ENCODE data around the gene CNPPD1.

CNPPD1 gene

GRCh38 chr2:219179601-219180465 lies 3.1 kb upstream of the CNPPD1 start:
- DNase-seq (ENCODE audit: low spot score) = no peak

- peak; percentile 40 for DNase-seq (ENCODE audit: low spot score)
Observed at GRCh38 chr2:219178377-219179175, 1.9 kb upstream of the CNPPD1 start.

DNA sequence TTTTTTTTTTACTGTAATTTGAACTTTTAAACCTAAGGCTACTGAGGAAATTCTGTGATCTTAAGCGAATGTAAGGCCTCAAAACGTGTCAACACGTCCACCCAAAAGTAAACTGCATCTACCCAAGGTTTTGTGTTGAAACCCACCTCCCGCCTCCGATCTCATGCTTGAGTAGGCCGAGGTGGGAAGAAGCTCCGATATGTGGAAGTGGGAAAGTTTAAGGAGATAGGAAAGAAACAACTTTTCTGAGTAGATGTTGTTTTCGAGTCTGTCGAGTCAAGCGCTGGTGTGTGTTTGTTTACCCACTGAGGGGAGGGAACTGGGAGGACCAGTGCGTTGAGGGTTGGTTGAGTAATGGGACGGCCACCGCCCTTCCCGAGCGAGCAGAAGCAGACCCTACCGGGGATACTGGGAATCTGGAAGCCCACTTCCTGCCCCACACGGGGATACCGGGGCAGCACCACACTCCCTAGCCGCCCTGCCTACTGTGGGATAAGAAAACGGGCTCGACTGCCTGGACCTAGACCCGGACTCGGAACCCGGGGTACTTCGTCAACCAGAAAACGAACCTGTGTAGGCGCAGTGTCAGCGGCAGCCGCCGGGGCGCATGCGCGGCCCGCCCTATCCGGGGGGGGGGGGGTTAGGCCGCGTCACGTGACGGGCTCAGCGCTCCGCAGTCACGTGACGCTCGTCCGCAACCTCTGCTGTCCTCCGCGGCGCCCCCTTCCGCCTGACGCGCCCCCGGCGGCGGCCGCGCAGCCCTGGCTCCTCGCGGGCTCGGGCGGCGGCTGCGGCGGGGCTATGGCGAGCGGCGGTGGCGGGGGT lies 1.0 kb upstream of the CNPPD1 start, which contains the start of gene RETREG2:
RETREG2 (plus strand) TSS at position 724 of the 825 bp plus-strand sequence; CDS start at position 802, 78 bp downstream.
- DNase-seq (ENCODE audit: low spot score) = peak; percentile 97

- peak; percentile 69 for DNase-seq (ENCODE audit: low spot score)
Observed at GRCh38 chr2:219175928-219176817, 552 bp downstream of the CNPPD1 start.

DNA sequence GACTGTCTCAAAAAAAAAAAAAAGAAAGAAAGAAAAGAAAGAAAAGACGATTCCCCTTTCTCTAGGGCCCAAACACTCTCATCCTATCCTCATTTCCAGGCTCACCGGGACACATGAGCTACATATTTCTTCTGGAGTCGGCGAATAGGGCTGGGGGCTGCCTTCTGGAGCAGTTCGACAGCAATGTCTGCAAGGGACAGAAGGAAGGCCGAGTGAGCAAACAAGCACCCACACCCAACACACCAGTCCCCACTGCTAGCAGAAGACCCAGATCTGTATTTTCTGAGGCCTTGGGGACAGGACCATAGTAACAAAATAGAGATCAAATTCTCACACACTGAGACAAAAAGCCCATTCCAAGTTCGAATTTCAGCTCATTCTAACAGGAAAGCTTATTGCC lies 1.2 kb downstream of the CNPPD1 start:
- DNase-seq (ENCODE audit: low spot score) = no peak

GRCh38 chr2:219174801-219175200 lies 1.9 kb downstream of the CNPPD1 start:
- DNase-seq (ENCODE audit: low spot score) = no peak

DNA sequence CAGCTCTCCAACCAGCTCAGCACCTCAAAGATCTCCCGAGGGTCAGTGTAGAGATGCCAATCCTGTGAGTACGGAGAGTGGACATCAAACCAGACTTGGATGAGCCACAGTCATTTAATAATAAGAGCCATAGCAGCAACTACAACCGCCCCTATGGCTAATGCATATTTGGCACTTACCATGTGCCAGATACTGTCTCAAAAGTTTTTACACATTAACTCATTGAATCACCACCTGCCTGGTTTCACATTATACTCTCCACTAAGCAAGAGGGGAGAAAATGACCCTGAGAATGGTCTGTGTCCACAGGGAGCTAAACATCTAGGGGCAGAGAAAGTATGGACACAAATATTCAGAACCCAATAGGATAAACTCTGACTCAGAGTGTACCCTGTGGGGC lies 2.6 kb downstream of the CNPPD1 start:
- no peak for DNase-seq (ENCODE audit: low spot score)

DNA sequence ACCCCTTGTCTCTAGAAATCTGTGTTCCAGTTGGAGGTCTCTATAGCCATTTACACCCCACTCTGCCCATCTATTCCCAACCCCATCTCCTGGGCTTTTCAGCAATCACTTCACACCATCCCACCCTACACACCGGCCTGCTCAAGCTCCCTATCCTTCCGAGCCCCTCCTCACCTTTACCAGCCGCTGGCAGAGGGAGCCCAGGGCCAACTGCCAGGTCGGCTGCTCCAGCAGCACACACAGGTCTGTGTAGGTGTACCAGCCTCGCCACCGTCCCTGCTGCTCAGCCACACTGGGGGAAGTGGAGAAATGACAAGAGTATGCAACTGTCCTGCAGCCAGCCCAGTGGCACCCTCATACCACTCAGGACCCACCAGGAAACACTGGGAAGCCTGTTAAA lies 3.5 kb downstream of the CNPPD1 start:
- DNase-seq (ENCODE audit: low spot score) = no peak

DNA sequence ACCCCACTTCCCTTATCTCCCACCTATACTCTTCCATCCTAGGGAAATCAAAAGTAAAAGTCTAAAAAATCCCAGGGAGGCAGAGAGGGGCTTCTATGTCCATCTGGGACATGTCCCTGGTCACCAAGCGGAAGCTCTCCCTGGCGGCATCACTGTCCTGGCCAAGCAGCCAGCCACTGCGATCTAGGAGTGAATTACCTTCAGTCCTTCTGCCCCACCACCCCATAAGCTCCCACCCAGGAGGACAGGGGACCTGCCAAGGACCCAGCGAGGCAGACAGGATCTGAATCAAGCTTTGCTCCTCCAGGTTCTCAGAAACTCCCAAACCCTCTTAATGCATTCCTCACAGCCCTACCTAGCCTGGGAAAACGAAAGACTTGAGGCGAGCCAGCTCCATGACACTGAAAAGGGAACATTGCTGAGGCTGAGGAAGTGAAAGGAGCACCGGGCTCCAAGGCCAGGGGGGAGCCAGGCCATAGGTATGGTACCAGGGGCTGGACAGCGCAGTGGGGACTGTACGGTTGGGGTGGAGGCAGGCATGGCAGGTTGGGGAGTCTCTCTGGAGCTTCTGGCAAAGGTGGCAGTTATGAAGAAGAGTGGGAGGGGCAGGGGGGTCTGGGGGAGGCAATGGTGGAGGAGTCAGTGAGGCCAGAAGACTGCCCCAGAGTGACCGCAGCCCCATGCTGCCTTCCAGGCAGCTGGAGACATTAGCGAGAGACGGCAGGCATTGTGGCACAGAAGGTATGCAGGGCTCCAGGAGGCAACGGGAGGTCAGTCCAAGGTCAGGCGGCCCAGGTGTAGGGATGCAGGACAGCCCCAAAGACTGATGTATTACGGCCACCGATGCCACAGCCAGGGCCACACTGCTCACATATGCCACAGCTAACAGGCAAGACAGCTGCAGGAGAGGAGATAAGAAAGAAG lies 4.2 kb downstream of the CNPPD1 start:
- no peak for DNase-seq (ENCODE audit: low spot score)

DNA sequence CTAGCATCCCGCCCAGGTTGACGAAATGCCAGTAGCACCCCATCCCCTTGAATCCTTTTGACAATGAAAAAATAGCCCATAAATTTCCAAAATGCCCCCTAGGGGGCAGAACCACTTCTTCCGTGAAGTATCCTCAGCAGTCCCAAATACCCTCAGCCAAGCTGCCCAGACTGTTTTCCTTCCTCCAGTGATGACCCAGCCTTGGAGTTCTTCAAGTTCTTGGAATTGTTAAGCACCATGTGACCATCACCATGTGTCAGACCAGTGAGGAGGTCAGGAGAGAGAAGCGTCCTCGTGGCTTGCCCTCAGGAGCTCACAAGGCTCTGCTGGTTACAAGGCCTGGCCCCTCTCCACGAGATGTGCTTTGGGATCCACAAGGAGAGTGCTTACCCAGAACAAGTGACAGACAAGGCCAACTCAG lies 5.5 kb downstream of the CNPPD1 start:
- DNase-seq (ENCODE audit: low spot score) = peak; percentile 28

DNA sequence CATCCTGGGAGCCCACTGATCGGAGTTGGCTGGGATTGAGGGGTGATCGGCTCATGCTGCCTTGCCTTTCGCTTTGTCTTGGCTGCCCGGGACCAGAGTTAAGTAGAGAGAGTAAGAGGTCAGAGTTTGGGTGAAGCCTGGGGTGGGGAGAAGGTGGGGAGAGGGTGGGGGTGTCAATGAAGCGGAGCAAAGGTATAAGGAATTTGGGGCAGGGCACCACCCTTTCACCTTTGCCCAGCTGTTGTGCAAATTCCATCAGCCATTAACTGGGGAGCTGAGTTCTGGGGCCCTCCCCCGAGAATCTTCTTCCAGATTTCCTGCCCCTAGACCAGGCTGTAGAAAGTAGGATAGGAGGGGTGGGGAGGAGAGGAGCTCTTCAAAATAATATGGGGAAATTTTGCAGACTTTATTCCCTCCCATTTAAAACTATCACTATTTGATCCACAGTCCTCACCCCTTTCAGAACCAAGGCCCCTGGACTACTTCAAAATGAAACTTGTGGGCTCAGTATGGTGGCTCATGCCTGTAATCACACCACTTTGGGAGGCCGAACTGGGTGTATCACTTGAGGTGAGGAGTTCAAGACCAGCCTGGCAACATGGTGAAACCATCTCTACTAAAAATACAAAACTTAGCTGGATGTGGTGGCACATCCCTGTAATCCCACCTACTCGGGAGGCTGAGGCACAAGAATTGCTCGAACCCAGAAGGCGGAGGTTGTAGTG lies 6.6 kb downstream of the CNPPD1 start, which contains the start of gene SLC23A3:
SLC23A3 (minus strand) TSS at position 100 of the 725 bp plus-strand sequence; CDS start at position 55, 45 bp downstream.
- no peak for DNase-seq (ENCODE audit: low spot score)

DNA sequence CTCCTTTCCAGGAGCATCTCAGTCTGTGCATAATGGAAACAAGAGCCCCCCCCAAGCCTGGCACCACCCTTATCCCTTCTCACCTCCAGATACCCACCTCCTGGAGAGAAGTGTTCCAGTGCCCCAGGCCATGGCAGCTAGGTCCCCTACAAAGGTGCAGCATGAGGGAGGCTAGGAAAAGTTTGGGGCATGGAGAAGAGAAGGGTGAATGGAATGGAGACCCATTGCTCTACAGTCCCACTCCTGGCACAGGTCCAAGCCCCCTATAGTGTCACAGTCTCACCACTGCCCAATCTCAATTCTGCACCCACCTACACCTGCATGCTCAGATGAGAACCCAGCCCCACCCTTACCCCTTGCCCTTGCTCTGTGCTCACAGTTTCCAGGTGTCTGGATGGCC lies 7.8 kb downstream of the CNPPD1 start:
- no peak for DNase-seq (ENCODE audit: low spot score)

DNA sequence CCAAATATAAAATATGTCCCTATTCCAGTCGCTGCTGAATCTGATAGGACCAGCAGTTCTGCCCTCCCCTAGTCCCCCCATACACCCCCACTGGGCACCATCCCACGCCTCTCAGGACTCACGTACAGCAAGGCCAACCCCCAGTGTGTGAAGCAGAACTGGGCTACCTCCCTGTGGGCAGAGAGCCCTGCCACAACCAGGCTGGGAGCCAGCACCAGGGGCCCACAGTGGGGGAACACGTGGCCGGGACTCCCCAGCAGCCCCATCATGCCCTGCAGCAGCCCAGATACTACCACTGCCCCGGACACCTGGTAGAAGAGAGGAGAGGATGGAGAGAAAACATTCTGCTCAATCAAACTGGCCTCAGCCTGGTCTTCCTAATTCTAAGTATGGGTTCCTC lies 8.2 kb downstream of the CNPPD1 start:
- no peak for DNase-seq (ENCODE audit: low spot score)

DNA sequence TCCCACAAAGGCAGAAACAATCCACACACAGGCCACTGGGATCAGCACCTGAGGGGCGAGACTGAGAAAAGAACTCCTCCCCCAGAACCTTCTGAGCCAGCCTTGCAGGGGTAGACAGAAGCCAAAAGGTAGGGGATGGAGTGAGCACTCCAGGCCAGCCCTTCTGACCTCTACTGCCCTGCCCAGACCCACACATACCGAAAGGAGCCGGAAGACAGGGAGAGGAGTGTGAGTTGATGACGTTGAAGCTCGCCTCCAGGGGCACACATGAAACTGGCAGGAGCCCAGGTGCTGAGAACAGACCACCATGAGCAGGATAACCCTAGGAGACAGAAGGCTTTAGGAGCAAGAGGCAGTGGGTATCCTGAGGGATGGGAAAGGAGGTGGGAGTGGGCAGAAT lies 8.7 kb downstream of the CNPPD1 start:
- DNase-seq (ENCODE audit: low spot score) = no peak

GRCh38 chr2:219165058-219165911 lies 11.4 kb downstream of the CNPPD1 start:
- DNase-seq (ENCODE audit: low spot score) = no peak

GRCh38 chr2:219163156-219163555 lies 13.6 kb downstream of the CNPPD1 start:
- DNase-seq (ENCODE audit: low spot score) = no peak

DNA sequence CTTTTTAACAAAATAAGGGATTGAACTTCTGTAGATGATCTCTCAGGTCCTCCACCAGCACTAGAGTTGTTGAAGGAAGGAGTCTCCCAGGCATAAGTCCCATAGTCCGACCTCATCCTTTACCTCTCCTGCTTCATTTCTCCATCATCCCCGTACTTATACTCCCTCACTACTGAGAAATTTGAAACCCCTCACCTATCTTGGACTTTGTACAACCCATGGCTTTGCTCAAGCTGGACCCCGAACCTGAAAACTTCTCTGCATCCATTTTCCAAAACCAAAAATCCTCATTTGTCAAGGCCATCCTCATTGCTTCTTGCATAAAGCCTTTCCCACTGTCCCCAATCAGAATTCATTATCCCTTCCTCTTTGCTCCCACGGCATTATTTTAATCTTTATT lies 15.6 kb downstream of the CNPPD1 start:
- no peak for DNase-seq (ENCODE audit: low spot score)

All from germinal center (tissue), 1 donor.